ENCODE results near the gene TBC1D24. TPM values are rescaled to one million over a fixed set of nuclear protein-coding genes. Genes with fewer than 3 reads are reported as not detected.

The TBC1D24 gene
- total and polyA plus RNA-seq, 8 donors: 10.8 to 23.7 (median 18.2) TPM

DNA sequence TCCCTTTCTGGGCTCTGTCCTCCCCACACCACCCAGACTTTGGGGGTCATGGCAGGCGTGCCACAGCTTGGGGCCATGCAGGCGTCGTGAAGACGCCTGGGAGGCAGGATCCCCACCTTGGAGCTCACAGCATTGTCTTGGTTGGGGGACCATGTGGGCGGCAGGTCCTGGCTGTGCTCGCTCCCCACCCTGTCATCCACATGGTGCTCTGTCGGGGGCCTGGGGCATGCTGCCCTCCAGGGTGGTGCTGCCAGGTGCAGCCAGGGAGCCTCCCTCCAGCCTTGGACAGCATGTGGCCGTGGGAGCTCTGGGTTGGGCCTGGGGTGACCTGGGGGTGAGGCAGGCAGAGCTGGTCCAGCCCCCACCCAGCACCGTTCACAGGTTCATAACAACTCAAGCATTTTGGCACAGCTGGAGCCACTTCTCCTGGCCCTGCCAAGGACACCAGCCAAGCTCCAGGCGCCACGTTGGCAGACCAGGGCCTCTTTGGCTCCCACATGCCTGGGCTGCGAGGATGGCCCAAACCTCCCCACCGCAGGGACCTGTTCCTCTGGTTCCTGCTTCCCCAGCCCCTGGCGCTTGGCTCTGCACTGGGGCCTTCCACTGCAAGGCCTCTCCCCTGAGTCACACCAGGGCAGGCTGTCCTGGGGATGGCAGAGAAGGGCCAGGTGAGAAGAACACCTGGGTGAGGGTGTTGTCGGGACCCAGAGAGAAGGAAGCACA is 23.8 kb downstream of the TBC1D24 start:
- TF ChIP-seq, protein P1, sequence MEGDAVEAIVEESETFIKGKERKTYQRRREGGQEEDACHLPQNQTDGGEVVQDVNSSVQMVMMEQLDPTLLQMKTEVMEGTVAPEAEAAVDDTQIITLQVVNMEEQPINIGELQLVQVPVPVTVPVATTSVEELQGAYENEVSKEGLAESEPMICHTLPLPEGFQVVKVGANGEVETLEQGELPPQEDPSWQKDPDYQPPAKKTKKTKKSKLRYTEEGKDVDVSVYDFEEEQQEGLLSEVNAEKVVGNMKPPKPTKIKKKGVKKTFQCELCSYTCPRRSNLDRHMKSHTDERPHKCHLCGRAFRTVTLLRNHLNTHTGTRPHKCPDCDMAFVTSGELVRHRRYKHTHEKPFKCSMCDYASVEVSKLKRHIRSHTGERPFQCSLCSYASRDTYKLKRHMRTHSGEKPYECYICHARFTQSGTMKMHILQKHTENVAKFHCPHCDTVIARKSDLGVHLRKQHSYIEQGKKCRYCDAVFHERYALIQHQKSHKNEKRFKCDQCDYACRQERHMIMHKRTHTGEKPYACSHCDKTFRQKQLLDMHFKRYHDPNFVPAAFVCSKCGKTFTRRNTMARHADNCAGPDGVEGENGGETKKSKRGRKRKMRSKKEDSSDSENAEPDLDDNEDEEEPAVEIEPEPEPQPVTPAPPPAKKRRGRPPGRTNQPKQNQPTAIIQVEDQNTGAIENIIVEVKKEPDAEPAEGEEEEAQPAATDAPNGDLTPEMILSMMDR (IDR thresholded peaks at IDR 0.05): no peak
- Histone ChIP-seq H3K4me1 (peaks cover 21 to 25% (median 22%) of the 10 kb centered on the region in 3 donors), H3K36me3 (peaks cover 0 to 18% (median 0%) of the 10 kb centered on the region in 3 donors), H3K4me3 (no peak overlapping the region), H3K9me3 (no peaks in the 10 kb centered on the region), H3K27ac (peak overlapping the region; percentile 31 to 57 (median 40)), H3K27me3 (no peaks in the 10 kb centered on the region)
- FAIRE-seq (no peak), DNase-seq (peak in 5 of 6 donors; percentile 65 to 85 (median 66)), ATAC-seq (peak; percentile 21 to 45 (median 33))
- WGBS, 2 donors: 48 to 53% methylated on average over 14 to 15 of the region's 15 CpGs
- intact Hi-C loops (cut with DNase I): loop anchor here in 2 of 3 donors (5.0 to 10.0 kb wide), 3 partner anchors 64 to 194 kb away; partner anchors contain the start of gene ABCA3 (in 1 of the 2)

DNA sequence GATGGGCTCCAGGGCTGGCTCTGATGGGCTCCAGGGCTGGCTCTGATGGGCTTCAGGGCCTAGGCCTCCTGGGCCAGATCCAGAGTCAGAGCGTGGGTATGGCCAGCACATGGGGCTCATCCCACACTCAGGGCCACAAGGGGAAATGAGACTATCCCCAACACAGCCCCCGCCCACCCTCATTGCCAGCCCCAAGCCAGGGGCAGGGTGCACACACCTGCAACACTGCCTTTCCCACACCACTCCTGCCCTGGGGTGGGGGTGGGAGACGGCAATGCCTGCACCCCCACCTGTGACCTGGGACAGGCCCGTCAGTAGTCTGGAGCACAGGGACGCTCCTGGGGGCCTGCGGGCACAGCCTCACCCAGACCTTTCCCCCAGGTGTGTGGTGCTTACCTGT is 24.5 kb downstream of the TBC1D24 start:
- DNase-seq (peak in 1 of 6 donors; percentile 72), ATAC-seq (no peak), FAIRE-seq (no peak)
- Histone ChIP-seq H3K9me3 (no peaks in the 10 kb centered on the region), H3K4me3 (no peak overlapping the region), H3K27me3 (no peaks in the 10 kb centered on the region), H3K36me3 (peaks cover 0 to 18% (median 0%) of the 10 kb centered on the region in 3 donors), H3K4me1 (peaks cover 21 to 25% (median 22%) of the 10 kb centered on the region in 3 donors), H3K27ac (peak overlapping the region; percentile 31 to 57 (median 40))
- TF ChIP-seq, protein P1 (IDR thresholded peaks at IDR 0.05): no peak
- intact Hi-C loops (cut with DNase I): loop anchor here in 2 of 3 donors (5.0 to 10.0 kb wide), 3 partner anchors 65 to 195 kb away; partner anchors contain the start of gene ABCA3 (in 1 of the 2)
- WGBS, 2 donors: 91 to 93% methylated on average over 6 of the region's 6 CpGs

DNA sequence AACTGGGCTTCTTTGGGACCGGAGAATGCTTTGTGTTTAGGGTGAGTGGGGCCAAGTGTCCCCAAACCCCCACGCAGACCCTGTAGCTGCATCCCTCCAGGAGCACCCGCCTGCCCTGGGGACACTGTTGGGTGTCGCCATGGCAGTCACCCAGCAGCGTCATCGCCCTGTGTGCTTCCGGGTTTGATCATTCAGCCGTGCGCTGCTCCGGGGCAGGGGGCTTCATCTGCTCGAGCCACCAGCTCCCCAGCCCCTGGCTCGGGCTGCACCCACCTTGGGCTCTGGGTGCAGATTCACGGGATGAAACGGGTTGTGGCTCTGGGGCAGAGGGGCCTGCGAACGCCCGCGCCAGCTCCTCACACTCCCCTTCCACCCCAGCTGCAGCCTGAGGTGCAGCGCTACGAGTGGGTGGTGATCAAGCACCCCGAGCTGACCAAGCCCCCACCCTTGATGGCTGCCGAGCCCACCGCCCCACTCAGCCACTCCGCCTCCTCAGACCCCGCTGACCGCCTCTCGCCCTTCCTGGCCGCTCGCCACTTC is 25.0 kb downstream of the TBC1D24 start:
- H3K4me1 ChIP-seq: peaks cover 21 to 25% (median 22%) of the 10 kb centered on the region in 3 donors
- TF ChIP-seq, protein P1 (IDR thresholded peaks at IDR 0.05): no peak
- ATAC-seq (no peak), DNase-seq (peak in 1 of 6 donors; percentile 69), FAIRE-seq (no peak)
- H3K4me3 ChIP-seq: no peak overlapping the region
- no peak overlapping the region for H3K27ac ChIP-seq
- no peaks in the 10 kb centered on the region for H3K27me3 ChIP-seq
- no peaks in the 10 kb centered on the region for H3K9me3 ChIP-seq
- peaks cover 0 to 18% (median 0%) of the 10 kb centered on the region in 3 donors for H3K36me3 ChIP-seq
- intact Hi-C loops (cut with DNase I): loop anchor here in 2 of 3 donors (2.0 to 10.0 kb wide), 5 partner anchors 63 to 308 kb away; partner anchors contain the start of gene ABCA3 (in 1 of the 2)
- 90 to 93% methylated on average over 29 of the region's 29 CpGs for WGBS, 2 donors

DNA sequence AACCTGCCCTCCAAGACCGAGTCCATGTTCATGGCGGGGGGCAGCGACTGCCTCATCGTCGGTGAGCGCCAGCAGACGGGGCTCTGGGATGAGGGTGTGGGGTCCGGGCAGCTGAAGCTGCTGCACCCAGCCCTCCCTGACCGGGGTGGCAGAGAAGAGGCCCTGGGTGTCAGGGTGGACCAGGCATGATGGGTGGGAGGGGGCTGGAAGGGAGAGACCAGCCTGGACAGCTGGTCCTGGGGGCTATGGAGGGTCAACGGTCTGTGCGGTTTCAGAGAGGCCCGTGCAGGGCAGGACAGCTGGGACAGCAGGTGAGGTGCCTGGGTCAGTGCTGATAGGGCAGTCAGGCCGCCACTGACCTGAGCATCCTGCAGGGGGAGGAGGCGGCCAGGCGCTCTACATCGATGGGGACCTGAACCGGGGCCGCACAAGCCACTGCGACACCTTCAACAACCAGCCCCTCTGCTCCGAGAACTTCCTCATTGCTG is 25.5 kb downstream of the TBC1D24 start:
- H3K27ac ChIP-seq: no peak overlapping the region
- 81 to 86% methylated on average over 20 of the region's 20 CpGs for WGBS, 2 donors
- TF ChIP-seq, protein P1 (IDR thresholded peaks at IDR 0.05): no peak
- intact Hi-C loops (cut with DNase I): loop anchor here in 1 of 3 donors (2.0 to 5.0 kb wide), 2 partner anchors 64 to 308 kb away; no protein-coding TSS in a partner anchor
- no peak overlapping the region for H3K4me3 ChIP-seq
- FAIRE-seq (no peak), DNase-seq (peak in 2 of 6 donors; percentile 63 to 85), ATAC-seq (no peak)
- H3K27me3 ChIP-seq: no peaks in the 10 kb centered on the region
- H3K36me3 ChIP-seq: peaks cover 0 to 18% (median 0%) of the 10 kb centered on the region in 3 donors
- peaks cover 21 to 25% (median 22%) of the 10 kb centered on the region in 3 donors for H3K4me1 ChIP-seq
- H3K9me3 ChIP-seq: no peaks in the 10 kb centered on the region
